Measurements from ENCODE around the gene ENAH.

The ENAH gene

GRCh38 chr1:225506727-225507126 lies 146.2 kb downstream of the ENAH start:
- in situ Hi-C loops (cut with MboI; ENCODE audit: low sequenced_read_pairs): no loop called here

GRCh38 chr1:225504776-225505175 lies 148.1 kb downstream of the ENAH start:
- in situ Hi-C loops (cut with MboI; ENCODE audit: low sequenced_read_pairs): no loop called here

GRCh38 chr1:225500624-225501192 lies 152.2 kb downstream of the ENAH start:
- in situ Hi-C loops (cut with MboI; ENCODE audit: low sequenced_read_pairs): no loop called here

- in situ Hi-C loops (cut with MboI; ENCODE audit: low sequenced_read_pairs): no loop called here
These were observed 154.3 kb downstream of the ENAH start for GRCh38 chr1:225498549-225499136.

GRCh38 chr1:225494789-225495359 lies 158.0 kb downstream of the ENAH start:
- in situ Hi-C loops (cut with MboI; ENCODE audit: low sequenced_read_pairs): no loop called here

- in situ Hi-C loops (cut with MboI; ENCODE audit: low sequenced_read_pairs): no loop called here
These were observed 159.2 kb downstream of the ENAH start for GRCh38 chr1:225493591-225494246.

GRCh38 chr1:225488676-225489075 lies 164.2 kb downstream of the ENAH start:
- in situ Hi-C loops (cut with MboI; ENCODE audit: low sequenced_read_pairs): no loop called here

- in situ Hi-C loops (cut with MboI; ENCODE audit: low sequenced_read_pairs): no loop called here
These were observed 166.1 kb downstream of the ENAH start for GRCh38 chr1:225486856-225487255.

- in situ Hi-C loops (cut with MboI; ENCODE audit: low sequenced_read_pairs): no loop called here
These were observed 166.9 kb downstream of the ENAH start for GRCh38 chr1:225485991-225486530.

GRCh38 chr1:225485226-225485625 lies 167.7 kb downstream of the ENAH start:
- in situ Hi-C loops (cut with MboI; ENCODE audit: low sequenced_read_pairs): no loop called here

- in situ Hi-C loops (cut with MboI; ENCODE audit: low sequenced_read_pairs): no loop called here
These were observed 168.2 kb downstream of the ENAH start for GRCh38 chr1:225484657-225485214.

- in situ Hi-C loops (cut with MboI; ENCODE audit: low sequenced_read_pairs): no loop called here
These were observed 168.9 kb downstream of the ENAH start for GRCh38 chr1:225483818-225484656.

GRCh38 chr1:225482421-225482950 lies 170.4 kb downstream of the ENAH start:
- in situ Hi-C loops (cut with MboI; ENCODE audit: low sequenced_read_pairs): no loop called here

GRCh38 chr1:225481738-225482137 lies 171.2 kb downstream of the ENAH start:
- in situ Hi-C loops (cut with MboI; ENCODE audit: low sequenced_read_pairs): no loop called here

- in situ Hi-C loops (cut with MboI; ENCODE audit: low sequenced_read_pairs): no loop called here
These were observed 172.0 kb downstream of the ENAH start for GRCh38 chr1:225480825-225481434.

- in situ Hi-C loops (cut with MboI; ENCODE audit: low sequenced_read_pairs): loop anchor here (10.0 kb wide), 1 partner anchor 295 kb away; the partner anchor contains the start of gene SRP9
These were observed 172.8 kb downstream of the ENAH start for GRCh38 chr1:225479996-225480720.

- in situ Hi-C loops (cut with MboI; ENCODE audit: low sequenced_read_pairs): loop anchor here (10.0 kb wide), 1 partner anchor 295 kb away; the partner anchor contains the start of gene SRP9
These were observed 173.6 kb downstream of the ENAH start for GRCh38 chr1:225479341-225479740.

- in situ Hi-C loops (cut with MboI; ENCODE audit: low sequenced_read_pairs): loop anchor here (10.0 kb wide), 1 partner anchor 297 kb away; the partner anchor contains the start of gene SRP9
These were observed 175.5 kb downstream of the ENAH start for GRCh38 chr1:225477296-225477911.

Data from HL-60/S4 treated with retinoic acid at 250 ng/mL for 4 days and 3 days (cell line).